GM19238 (cell line): ENCODE results near the gene CABP2.

ENCODE experiments used
- DNase-seq: peaks from one replicate; pipeline ENCODE4 v3.0.0; 2011; ENCODE audit warnings: low spot score; ENCODE audit not compliant: insufficient read length

CABP2 gene

DNA sequence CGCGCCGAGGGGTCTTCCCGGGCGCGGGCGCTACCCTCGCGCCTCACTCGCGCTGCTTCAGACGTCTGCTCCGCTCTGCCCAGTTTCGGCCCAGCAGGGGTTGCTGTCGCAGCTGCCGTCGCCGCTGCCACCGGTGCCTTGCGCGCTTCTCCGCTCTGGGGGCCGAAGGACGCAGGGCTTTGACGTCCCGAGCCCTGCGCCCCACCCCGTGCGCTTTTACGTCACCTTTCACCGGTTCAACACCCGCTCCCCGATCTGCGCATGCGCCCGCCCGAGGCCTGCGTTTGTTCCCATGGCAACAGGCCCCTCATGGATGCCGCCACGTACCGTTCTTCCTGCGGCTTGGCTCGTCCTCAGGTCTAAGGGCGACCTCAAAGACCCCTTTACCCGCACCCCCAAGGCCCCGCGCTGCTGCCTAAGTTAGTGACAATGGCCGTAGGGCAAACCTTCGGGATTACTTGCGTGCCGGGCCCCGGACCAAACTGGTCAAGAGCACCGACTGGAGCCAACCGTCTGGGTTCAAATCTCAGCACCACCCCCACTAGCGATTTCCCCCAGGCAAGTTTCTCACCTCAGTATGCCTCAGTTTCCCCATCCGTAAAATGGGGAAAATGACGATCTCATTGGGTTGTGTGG lies 14.6 kb downstream of the CABP2 start:
- DNase-seq, result peak; percentile 97

DNA sequence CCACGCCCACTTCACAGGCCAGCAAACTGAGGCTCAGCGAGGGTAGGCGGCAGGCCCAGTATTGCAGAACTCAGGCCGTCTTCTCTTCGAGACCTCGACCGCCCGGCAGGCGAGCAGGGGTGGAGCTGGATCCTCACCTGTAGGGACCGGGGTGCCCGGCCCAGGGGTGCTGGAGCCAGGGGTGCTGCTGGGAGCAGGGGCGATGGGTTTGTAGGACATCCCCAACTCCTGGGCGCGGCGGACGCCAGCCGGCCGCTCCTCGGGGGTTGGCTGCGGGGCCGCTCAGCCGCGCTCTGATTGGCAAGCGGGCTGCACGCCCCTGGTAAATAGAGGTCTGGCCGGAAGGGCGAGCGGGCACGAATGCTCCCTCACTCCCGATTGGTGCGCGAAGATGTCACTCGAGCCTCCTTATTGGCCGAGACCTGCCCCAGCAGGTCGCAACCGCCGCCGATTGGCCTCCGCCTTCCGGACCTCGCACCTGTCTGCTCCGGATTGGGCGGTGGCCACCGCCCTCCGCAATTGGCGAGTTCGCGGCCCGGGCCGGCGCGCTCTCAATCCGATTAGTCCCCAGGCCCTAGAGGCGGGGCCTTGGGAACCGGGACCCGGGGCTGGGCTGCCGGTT lies 15.3 kb downstream of the CABP2 start, which contains the start of gene CDK2AP2:
CDK2AP2 (minus strand) TSS at position 299 of the 622 bp plus-strand sequence; CDS start at position 219, 80 bp downstream.
- DNase-seq, result peak; percentile 99

DNA sequence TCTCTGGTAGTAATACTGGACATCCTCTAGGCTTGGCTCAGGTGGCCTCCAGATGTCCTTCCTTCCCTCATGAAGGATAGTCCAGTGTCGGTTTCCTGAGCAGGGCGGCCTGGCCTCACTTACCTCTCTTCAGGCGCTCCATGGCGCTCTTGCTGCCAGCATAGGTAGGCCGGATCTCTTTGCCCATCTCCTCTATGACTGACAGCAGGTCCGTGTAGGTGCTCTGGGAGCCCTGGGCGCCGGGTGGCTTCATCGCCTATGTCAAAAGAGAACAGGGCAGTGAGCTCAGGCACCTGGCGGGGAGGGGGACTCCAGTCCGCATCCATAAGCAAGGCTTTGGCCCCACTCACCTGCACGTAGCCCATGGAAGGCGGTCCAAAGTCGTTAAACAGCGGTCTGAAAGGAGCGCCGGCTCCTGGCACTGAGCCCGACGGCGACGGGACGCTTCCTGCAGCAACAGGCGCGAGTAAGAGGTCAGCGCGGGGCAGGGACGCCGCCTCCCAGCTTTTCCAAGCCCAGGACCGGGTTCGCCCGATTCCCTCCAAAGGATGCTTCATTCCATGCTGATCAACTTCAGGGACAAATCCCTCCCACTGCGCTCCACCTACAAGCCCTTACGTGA lies 15.9 kb downstream of the CABP2 start:
- no peak for DNase-seq

DNA sequence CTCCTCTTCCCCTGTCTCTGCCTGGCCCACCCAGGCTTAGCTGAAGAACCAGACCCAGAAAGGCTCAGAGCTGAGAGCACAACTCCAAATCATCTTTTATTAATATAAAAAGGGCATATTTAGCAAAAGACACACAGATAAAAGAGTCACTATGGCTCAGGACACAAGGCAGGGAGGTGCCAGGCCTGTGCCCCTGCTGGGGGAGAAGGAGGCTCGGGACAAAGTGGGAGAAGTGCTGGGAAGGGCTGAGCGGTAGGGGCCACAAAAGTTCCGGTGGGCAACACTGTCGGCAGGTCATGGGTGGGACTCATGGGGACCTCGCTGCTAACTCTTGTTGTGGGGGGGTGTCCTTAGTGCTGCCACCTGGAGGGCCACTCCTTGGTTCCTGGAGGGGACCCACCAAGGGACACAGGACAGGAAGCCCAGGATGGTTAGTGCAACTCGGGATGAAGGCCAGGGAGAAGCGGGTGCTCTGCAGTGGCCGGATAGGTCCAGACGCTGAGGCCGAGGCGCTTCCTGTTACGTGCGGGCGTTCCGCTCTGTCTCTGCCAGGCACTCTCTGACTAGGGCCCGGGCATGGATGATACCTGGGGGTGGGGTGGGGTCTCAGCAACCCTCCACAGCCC lies 16.7 kb downstream of the CABP2 start:
- no peak for DNase-seq

DNA sequence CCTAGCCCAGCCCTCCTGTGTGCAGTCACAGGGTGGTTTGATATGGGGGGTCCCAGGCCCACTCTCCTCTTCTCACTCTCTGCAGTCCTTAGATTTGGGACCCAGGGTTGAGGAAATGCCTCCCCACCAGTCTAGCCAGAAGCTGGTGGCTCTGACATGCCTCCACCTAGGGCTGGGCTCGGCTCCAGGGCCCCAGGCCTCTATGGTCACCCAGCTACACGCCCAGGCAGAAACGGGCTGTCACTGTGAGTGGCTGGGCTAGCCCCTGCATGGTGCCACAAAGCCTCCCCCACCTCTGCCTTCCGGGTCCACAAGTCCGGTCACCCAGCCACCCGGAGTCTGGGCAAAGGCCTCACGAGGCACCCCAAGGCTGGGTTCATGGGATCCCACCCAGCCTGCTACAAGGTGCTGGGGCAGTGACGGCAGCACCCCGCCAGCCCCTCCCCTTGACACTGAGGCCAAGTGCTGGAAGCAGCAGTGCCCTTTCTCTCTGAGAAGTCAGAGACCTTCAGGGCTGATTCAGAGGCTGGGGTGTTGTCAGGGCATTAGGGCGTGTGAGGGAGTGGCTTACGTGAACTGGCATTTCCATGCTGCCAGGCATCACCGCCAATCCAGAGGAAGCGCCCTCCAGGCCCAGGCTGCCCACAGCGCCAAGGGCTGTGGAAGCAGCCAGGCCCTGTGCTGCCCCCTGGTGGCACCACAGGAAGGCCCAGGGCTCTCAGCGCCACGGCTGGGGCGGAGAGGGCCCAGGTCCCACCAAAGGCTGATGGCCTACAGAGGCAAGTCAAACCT lies 17.4 kb downstream of the CABP2 start:
- DNase-seq, result peak; percentile 90

DNA sequence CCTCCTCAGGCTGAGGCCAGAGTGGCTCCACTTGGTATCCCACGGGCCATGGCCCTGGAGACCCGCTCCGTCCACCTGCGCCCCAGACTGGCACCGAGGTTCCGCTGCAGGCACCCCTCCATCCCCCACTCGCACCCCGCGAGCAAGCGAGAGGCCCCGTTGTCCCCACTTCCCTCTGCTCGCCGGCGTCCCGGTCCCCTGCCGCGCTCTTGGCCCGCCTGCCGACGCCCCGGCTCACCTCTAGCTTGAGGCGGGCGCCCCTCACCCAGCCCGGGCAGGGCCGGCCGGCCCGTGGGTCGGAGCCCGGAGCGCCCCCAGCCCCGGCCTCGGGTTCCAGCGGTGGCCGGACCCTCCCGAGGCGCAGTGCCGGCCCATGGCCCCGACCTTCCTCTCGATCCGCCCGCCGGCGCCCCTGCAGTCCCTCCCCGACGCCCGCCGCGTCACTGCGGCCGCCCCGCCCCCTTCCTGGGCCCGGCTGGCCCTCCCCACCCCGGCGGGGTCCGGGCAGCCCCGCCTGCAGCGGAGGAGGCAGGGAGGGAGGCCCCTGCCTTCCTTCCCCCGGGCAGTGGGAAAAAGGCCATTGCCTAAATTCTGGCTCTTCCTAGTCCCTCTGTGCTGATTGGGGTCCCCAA lies 18.2 kb downstream of the CABP2 start, which contains the start of gene PITPNM1:
PITPNM1 (minus strand) TSS at position 414 of the 632 bp plus-strand sequence. CDS start 1,183 bp downstream, outside the sequence.
- peak; percentile 88 for DNase-seq

DNA sequence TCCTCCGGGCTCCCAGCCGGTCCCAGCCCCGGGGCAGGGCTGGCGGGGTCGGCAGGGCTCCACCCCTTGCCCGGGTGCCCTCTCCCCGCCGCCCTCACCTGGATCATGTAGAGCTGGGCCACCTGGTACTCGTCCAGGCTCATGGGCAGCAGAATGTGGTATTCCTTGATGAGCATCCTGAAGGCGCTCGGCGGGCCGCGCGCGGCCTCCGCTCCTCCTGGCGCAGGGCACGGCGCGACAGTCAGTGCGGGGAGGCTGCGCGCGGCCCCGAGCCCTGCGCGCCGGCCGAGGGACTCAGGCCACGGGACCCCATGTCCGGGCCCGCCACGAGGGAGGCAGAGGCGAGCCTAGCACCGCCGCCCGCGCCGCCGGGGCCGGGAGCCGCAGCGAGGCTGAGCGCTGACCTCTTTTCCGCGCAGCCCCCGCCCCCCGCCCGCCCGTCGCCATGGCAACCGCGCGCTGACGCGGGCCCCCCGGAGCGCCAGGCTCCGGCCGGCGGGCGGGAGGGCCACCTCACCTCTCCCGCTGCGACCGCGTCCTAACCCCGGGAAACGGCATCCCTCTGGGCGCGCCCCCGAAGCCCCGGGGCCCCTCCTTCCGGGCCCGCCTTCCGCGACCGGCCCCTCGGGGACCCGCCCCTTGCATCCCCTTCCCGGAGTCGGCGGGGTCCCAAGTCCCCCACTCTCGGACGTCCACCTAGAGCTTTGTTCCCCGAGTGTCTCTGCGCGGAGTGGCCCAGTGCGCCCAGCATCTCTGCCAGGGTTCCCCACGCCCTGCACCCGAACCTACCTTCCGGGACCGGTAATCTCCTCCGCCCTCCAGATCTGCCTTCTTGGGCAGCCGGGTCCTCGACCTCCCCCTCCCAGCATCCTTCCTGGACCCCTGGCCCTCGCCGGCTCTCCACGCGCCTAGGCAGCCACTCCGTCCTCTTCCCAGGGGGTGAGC lies 19.0 kb downstream of the CABP2 start:
- no peak for DNase-seq

DNA sequence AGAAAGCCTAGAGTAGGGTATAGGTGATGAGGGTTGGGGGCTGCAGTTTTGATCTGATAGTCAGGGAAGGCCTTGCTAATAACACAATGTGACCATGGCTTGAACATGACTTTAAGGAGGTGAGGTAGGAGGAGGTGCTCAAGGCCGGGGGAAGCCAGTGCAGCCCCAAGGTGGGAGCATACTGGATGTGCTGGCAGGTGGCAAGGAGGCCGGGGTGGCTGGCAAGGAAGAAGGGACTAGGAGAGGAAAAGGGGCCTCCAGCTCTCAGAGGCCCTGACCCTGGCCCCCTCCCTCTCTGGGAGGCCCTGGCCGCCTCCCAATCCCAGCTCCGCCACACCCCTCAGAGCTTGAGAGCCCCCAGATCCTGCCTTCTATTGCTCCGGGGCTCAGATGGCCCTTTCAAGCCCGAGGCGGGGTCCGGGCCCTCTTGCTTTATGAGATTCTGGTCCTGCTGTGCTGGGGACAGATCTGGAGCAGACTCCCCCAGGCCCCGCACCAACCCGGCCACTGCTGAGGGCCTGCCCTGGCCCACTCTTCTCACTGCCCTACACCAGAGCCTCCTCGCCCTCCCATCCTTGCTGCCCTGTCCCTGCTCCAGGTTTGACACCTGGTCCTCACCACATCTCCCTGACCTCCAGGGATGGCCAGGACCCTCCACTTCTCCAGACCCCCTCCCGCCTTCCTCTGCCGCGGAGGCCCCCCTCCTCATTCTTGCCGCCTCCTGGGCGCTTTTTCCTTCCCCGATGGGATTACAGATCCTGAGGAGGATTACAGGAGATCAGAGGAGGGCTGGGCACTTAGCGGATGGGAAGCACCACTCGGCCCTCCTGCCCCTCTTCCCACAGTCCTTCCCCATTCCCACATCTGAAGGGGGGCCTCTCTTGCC lies 19.9 kb downstream of the CABP2 start:
- no peak for DNase-seq

DNA sequence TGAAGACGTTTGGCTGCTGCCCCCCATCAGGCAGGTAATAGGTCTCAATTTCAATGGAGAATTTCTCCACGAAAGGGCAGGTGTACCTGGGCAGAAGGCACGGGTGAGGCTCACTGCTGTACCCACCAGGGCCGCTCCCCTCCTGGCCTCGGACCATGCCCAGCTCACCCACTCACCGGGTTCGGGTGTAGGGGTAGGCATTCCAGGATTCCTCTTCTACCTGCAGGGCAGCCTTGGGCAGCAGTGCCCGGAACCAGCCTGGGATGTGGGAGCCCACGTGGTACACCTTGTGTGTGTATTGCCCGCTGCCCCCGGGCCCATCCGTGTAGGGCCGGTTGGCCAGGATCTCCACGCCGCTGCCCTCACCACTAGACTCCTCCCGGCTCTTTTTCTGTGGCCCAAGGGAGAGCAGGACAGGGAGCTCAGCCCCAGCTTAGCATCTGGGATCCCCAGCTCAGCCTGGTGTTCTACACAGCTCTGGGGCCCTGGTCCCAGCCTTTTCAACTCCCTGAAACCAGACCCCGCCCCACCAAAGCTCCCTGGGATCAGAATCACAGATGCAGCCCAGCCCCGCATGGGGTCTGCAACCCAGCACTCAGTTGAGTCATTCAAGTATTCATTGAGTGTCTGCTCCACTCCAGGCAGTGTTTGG lies 20.8 kb downstream of the CABP2 start:
- no peak for DNase-seq

DNA sequence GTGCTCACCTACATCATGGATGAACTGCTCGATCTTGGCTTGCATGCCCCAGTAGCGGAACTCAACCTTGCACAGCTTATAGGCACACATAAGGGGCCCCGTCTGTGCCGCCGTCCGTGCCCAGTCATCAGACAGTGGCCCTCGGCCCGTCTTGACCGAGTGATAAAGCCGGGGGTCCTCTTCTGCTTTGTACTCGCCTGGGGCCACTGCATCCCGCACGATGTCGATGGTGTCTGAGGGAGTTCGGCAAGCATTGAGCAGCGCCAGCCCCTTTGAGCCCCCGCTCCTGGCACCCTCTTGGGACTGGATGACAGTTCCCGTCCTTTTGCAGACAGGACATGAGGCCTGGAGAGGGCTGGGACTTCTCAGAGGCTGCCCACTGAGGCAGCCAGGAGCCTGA lies 21.4 kb downstream of the CABP2 start:
- no peak for DNase-seq

DNA sequence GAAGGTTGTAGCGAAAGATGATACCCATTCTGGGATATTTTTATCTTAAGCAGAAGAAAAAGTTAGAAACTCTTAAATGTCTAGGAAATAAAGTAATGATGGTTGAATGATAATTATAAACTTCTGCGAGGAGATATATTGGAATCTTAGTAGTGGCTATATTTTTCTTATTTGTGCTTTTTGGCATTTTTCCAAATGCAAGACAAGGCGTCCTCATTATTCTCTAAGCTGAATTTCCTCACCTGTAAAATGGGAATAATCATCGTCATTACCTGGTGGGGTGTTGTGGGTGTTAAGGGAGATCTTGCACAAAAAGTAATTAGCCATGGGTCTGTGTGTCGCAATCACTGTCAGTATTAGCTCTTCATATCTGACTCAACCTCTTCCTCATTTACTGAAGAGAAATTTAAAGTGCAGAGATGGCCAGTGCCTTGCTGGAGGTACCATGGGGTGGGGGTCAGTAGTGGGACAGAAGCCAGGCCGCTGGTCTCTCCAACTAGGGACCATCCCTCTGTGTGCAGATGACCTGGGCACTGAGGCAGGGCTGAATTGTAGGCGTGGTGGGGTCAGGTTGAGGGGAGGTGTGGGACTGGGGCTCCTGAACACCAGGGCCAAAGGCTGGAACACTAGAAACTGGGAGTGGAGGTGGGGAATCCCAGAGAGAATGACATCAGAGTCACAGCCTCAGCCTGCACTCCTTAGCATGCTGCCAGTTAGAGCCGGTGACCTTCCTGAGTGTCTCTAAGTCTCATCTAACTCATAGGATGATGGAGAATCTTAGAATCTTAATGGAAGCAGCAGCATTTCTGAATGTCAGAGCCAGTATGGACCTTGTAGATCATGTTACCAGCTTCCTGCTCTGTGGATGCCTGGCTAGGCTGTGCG lies 22.2 kb downstream of the CABP2 start:
- DNase-seq, result no peak

DNA sequence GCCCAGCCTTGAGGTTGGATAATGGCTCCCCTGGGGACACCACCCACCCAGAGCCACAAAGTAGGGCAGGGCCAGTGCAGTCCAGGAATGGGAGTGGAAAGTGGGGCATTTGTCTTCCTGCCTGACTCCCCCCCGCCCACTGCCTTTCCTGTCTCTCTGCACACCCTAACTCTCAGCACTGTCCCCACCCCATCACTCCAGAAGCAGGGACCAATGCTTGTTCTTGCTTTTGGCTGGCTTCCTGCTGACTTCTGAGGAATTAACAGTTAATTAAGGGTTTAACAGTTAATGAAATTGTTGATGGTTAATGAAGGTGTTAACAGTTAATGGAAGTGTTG lies 22.8 kb downstream of the CABP2 start:
- no peak for DNase-seq

DNA sequence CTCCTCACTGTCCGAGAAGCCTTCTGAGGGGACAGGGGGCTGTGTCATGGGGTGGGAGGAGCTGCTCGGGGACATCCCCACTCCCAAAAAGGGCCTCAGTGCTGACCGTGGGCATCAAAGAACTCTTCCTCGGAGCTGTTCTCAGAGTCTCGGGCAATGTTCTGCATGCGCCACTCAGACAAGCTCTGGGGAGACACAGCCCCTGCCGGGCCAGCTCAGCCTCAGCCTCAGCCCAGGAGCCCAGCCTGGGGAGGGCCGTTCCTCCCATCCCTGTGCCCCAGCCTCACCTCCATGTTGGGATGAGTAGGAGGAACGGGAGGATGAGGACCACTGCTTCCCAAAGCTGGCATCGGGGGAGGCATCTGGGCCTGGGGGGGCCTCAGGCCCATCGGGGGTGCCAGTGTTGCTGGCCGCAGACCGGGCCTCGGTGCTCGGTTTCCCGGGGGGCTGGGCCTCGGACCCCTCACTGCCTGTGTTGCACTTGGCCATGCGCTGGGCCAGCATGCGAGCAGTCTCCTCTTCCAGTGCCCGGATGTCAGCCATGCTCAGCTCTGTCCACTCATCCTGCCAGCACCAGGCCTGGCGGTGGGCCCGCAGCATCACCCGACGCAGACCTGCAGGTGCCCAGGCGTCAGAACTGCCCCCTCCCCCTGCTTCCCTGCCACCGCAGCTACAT lies 23.3 kb downstream of the CABP2 start:
- DNase-seq, result no peak

DNA sequence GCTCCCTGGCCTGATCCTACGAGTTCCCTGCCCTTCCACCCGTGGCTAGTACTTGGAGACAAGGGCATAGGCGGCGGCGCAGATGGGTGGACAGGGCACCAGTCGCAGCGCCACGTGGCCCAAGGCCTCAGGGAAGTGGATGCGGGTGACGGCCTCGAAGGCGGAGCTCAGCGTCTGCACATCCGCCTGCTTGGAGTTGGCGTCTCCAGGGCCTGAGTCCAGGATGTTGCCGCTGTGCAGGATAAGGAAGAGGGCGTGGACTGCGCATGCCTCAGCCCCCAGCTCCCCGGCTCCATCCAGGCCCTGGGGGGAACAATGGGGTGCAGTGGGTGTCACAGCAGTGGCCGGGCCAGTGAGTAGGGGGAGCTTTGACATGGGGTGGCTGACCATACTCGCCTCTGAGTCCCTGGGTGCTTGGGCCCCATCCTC lies 24.7 kb downstream of the CABP2 start:
- no peak for DNase-seq

DNA sequence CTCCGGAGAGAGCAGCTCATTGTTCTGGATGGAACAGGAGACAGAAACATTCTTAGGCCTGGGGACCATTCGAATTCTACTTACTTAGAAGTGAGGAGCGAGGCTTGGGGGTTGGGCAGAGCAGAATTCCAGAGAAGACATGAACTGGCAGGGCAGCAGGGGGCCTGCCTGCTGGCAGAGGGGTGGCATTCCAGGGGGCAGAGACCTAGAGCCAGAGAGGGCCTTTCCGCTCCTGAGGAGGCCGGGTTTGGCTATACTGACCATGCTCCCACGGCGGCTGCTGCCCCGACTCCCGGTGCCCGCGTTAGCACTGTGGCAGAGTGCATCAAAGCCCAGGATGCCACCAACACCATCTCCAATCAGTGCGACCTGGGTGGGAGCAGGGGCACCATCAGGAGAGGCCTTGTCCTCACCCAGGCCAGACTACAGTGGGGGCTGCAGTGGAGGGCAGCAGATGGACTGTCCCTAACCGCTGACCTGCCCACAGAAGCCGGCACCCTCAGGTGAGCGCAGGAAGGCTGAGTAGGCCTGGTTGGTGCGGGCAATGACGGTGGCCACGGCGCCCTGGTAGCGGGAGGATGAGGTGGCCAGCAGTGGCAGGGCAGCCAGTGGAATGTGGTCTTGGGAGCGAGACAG lies 25.5 kb downstream of the CABP2 start:
- DNase-seq, result no peak

DNA sequence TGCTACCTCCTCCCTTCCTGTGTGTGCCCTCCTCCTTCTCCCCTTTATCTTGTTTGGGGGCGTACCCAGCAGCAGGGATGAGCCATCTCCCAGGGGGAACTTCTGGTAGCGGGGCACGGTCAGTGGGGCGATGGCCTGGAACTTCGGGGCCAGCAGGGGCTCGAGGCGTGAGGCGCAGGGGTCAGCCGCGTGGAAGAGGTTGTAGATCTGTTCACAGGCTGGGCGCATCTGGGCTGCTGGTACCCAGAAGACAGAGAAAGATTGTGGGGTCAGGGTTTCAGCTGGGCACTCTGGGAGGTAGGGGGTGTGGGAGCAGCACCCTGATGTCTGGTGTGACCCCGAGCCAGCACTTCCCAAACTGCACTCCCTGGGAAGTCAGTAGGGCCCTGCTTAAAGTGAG lies 27.1 kb downstream of the CABP2 start:
- no peak for DNase-seq
